Activated CD8-positive, alpha-beta memory T cell treated with anti-CD3 and anti-CD28 coated beads for 36 hours (primary cell): Measurements from ENCODE around the gene NELL2. TPM values are rescaled to one million over a fixed set of nuclear protein-coding genes. Genes with fewer than 3 reads are reported as not detected.

Experiments
- CTCF ChIA-PET: fragments of 350-600 bp; sonication (Branson Sonifier 250); formaldehyde crosslinking; loops from one replicate; lab custom pipeline; 2021; ENCODE audit warnings: antibody characterized with exemption; lab: Charles Lee
- POLR2A ChIA-PET: fragments of 350-600 bp; sonication (Branson Sonifier 250); formaldehyde crosslinking; loops from one replicate; lab custom pipeline; 2021; ENCODE audit warnings: antibody characterized with exemption; lab: Charles Lee
- total RNA-seq, 2 experiments: library from RNA; stranded (reverse); gene quantifications; one replicate each; pipeline ENCODE4 v1.2.3, GENCODE V29; 2021

The NELL2 gene
- total RNA-seq, 2 experiments from 2014 or later, result 48.3 to 50.0 TPM

DNA sequence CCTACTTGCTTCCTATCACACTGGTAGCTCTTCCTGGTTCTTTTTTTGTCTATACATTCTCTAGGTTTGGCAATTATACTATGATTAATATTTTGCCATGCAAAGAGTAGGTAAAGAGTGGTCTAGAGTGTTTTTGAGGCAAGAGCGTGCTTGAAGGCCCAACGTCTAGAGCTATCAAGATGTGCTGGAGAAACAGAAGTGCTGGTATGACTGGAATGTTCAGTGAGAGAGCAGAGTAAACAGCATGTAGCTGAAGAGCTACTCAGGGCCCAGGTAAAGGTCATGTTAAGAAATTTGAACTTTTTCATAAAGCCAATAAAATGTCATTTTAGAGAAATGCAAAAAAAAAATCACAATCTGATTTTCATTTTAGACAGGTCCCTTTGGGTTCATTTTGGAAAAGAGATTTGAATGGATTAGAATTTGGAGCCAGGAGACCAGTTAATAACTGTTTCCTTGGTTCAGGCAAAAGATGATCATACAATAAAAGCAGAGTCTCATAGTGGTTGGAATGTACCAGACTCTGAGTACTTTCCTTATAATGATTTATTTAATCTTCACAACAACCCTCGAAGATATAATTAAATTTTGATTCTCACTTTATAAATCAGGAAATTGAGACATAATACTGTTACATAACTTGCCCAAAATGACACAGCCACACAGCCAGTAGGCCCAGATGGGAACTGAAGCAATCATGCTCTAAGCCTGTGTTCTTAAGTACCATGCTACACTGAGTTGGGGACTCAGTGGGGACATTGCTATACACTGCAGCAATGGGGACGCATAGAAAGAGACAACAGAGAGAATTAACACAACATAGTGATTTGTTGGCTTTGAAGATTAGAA lies 350.1 kb downstream of the NELL2 start:
- ChIA-PET POLR2A (no interaction called here), CTCF (no interaction called here)

DNA sequence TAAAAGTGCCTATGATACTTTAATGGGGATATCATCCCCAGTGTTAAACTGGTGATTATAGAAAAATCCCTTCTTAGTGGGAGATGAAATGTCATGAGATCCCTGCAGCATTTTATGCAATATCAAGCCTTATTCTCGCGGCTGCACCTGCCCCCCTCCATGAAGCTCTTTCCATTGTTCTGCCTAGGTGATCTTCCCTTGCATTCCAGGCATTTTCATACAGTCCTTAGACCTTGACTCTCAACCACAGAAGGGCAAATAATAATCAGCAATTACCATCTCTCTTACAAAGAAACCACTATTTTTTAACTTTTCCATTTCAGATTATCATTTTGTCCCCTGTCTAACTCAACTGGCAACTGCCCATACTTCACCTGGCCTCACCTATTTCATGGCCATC lies 352.3 kb downstream of the NELL2 start:
- POLR2A ChIA-PET, result no interaction called here

DNA sequence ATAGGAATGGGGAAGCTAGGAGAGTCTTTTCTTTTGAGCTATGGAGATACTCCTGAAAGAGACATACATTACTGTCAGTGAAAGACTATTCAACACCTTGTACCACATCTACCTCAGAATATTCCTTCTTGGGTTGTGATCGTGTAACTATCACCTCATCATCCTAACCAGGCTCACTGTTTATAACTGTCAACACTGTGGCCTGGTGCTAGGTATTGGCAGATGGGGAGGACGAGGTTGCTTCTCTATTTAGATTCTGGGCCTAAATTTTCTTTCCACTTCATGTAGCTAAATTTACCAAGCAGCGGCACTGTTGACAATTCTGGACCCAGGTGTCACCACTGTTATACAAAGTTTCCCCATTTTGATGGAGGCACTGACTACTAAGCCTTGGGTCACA lies 354.4 kb downstream of the NELL2 start:
- CTCF ChIA-PET, result no interaction called here
- POLR2A ChIA-PET, result no interaction called here

More for the DNA sequence above, 352.3 kb downstream of the NELL2 start:
- CTCF ChIA-PET, result no interaction called here

DNA sequence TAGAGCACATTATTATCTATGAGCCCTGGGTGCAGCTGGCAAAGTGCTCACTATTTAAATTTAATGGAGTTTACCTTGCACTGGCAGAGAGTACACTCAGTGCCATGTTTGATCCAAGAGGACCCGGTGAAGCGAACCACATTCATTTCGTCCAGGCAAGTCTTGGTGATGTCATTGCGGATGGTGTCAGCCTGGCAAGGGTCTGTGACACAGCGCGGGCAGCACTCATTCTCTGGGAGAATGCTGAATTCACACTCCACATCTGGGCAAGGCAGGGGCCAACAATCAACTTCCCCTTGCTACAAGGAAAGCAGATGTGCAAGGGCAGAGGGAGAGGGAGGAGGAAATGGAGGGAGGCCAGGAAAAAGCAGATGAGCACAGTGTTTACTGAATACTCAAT lies 356.2 kb downstream of the NELL2 start:
- CTCF ChIA-PET, result no interaction called here

DNA sequence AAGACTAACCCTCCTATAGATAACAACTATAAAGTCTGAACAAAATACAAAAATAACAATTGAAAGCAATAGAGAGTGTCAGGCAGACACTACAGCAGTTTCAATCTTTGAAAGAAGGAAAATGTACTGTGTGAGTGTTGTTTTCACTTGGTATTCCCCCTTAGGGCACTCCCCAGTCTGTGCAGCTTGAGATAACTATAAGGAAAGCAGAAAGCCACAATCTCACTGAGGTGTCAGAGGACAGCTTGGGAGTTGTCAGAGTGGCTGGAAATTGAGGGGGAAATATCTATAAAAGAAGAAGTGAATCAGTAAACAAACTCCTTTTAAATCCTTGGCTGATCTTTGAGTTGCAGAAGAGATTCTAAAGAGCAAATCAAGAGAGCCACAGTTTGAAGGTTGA lies 364.8 kb downstream of the NELL2 start:
- CTCF ChIA-PET, result no interaction called here
- POLR2A ChIA-PET, result no interaction called here

More for the DNA sequence above, 356.2 kb downstream of the NELL2 start:
- POLR2A ChIA-PET, result no interaction called here

DNA sequence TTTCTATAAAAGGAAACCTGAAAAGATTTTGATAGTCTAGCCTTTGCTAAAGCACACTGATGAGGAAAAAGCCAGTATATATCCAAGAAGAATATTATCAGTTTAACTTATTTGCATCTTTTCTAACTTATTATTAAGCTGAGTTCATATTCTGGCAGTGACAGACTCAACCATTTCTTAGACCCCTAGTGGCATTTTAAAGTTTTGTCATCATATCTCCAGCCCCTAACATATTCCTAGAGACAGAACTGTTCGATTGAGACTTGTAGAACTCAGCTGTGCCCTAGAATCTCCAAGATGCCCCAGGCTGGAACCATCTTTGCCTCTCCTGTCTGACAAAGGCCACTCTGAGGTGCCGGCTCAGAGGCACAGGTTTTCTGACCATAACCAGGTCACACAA lies 365.6 kb downstream of the NELL2 start:
- ChIA-PET POLR2A (no interaction called here), CTCF (no interaction called here)

DNA sequence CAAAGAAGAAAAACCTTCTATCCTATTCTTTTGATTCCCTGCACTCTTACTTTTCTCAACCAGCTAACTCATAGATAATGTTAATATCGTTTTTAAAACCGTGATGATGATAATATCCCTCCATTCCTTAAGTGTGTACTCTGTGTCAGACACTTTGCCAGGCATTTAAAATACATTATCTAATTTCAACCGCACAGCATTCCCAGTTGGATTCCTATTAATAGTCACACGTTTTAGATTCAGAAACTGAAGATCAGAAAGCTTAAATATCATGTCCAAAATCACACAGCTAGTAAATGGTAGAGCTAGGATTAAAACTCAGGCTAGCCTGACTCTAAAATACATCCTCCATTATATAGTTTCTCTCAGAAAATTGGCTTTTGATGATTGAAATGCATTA lies 366.0 kb downstream of the NELL2 start:
- ChIA-PET POLR2A (no interaction called here), CTCF (no interaction called here)

DNA sequence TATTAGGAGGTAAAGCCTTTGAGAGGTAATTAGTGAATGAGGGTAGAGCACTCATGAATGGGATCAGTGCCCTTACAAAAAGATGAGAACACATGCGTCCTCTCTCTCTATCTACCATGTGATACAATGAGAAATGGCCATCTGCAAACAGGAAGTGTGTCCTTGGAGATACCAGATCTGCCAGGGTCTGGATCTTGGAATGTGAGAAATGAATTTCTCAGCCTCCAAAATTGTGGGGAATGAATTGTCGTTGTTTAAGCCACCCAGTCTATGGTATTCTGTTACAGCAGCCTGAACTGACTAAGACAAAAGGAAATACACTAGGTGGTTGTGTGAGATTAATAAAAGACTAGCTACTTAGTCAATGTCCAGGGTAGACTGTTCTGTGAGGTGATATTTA lies 366.6 kb downstream of the NELL2 start:
- ChIA-PET CTCF (no interaction called here), POLR2A (no interaction called here)

DNA sequence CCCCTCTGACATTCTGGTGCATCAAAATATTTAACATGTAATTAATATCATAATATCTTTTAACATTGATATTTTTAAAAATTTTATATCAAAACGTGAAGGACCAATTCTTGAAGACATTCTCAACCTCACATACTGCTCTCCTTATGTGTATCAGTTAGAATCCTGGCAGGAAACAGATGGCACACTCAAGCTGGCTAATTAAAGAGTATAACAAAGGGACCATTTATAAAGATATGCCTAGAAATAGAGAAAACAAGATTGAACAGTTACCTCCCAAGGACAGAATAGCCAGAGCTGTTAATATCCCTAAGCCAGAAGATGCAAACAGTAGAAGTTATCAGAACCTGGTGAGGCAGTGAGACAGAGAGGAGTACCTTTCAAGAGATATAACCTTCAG lies 368.7 kb downstream of the NELL2 start:
- POLR2A ChIA-PET, result interaction anchor here (0.6 kb wide), 1 partner anchor 699 kb away, joined by 4 read pairs; no protein-coding TSS in a partner anchor
- CTCF ChIA-PET, result interaction anchor here (1.3 kb wide), 1 partner anchor 10 kb away, joined by 3 read pairs; no protein-coding TSS in a partner anchor

DNA sequence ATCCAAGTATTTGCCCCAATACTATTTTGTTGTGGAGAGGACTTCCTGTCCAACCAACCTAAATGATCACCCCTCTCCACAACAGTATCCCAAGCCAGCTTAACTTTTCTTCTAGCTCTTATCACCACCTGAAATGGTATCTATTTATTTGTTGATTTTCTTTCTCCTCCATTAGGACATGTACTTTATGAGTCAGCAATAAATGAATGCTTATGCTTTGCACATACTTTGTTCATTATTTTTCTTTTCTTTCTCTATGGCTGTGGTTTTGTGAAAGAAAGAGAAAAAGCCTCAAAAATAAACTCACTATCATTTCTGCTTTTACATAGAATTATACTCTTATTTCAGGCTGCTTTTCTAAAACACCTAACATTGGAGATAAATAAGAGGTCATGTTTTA lies 371.3 kb downstream of the NELL2 start:
- POLR2A ChIA-PET, result no interaction called here
- CTCF ChIA-PET, result no interaction called here

DNA sequence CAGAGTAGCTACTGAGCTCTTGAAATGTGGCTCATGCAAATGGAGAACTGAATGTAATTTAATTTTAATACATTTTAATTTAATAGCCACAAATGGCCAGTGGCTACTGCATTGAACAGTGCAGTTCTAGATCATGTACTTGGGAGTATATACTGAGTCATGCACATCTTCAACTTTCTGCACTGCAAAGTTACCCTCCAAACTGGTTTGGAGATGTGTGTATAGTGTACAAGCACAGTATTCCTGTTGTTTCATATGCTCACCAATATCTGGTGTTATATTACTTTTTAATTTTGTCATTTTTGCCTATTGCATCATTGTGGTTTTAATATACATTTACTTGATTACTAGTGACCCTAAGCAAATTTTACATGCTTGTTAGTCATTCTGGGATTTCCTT lies 372.8 kb downstream of the NELL2 start:
- ChIA-PET CTCF (no interaction called here), POLR2A (no interaction called here)

DNA sequence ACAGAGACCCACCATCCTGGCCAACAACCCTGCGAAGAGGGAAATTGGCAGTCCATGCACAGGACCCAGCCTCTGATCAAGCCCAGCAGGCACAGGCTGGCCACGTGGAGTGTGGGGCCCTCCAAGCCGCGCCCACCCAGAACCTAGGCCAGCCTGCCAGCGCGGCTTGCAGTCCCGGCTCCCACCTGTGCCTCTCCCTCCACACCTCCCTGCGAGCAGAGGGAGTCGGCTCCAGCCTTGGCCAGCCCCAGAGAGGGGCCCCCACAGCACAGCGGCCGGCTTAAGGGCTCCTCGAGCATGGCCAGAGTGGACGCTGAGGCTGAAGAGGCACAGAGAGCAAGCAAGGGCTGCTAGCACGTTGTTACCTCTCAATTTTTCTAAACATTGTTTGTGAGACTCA lies 373.4 kb downstream of the NELL2 start:
- ChIA-PET CTCF (no interaction called here), POLR2A (no interaction called here)

DNA sequence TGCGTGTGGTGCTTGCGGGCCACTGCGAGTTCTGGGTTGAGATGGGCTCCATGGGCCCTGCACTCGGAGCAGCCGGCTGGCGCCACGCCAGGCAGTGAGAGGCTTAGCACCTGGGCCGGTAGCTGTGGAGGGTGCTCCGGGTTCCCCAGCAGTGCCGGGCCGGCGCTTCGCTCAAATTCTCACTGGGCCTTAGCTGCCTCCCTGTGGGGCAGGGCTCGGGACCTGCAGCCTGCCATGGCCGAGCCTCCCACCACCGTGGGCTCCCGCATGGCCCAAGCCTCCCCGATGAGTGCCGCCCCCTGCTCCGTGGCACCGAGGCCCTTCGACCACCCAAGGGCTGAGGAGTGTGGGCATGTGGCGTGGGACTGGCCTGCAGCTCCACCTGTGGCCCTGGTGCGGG lies 375.7 kb downstream of the NELL2 start:
- CTCF ChIA-PET, result no interaction called here

DNA sequence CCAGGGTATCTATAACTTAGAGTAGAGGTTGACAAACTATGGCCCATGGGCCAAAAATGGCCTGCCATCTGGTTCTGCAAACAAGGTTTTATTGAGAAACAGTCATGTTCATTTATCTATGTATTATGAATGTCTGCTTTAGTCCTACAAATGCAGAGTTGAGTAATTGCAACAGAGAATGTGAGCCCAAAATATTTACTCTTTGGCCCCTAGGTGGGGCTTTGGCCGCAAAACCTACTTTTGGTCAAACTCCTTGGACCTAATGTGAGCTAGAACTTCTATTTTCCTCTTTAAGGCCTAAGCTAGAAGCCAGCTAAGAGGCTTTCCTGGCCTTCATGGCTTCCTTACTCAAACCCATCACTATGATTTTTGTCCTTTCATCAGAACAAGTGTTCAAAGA lies 379.1 kb downstream of the NELL2 start:
- CTCF ChIA-PET, result interaction anchor here (1.1 kb wide), 1 partner anchor 11 kb away, joined by 3 read pairs; no protein-coding TSS in a partner anchor
- POLR2A ChIA-PET, result no interaction called here

More for the DNA sequence above, 375.7 kb downstream of the NELL2 start:
- POLR2A ChIA-PET, result no interaction called here

DNA sequence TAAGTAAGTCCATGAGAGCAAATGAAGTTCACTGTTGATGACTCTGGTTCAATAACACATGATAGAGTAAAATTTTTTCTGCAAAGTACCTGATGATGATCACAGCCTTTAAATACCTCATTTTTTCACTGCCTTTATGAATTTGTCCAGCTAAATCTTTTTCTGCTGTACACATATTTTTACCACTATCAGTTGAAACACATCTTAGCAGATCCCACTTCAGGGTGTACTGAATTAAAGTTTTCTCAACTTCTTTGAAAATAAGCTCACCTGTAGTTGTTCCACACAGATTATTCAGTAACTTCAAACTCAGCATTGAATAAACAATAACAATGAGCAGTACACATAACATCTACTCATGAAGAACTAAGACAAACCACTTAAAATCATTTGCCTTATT lies 385.9 kb downstream of the NELL2 start:
- POLR2A ChIA-PET, result no interaction called here
- CTCF ChIA-PET, result no interaction called here

DNA sequence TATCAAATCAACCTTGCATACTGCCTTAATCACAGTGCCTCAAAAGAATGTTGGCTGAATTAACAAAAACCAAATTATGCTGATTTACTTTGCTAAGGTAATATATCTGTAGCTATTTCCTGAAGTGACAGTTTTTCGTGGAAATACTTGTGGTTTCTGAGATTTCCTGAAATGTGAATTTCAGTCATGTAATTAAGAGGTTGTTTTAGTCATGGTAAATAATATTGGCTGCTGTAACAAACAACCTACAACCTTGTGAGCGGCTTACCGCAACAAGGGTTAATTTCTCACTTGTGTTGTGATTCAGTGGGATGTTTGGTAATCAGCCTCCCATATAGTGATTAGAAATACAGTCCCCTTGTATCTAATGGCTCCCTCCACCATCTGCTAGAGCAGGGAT lies 387.9 kb downstream of the NELL2 start:
- CTCF ChIA-PET, result no interaction called here
- POLR2A ChIA-PET, result no interaction called here

DNA sequence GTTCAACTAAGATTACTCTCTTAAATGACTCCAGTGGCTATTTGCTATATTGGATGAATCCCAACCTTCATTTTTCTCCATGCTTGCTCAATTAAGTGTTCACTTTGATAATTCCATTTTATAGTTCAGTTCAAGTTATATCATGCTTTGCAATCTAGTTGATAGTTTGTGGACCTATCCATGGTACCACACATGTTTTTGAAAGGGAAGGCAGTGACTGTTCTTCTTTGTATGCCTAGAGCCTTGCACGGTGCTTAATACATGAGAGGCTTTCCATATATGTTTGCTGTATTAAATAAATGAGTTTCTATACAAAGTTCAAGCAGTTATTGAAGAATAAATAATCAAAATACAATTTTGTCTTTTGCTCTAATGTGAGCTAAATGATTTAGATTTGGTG lies 391.3 kb downstream of the NELL2 start:
- ChIA-PET CTCF (no interaction called here), POLR2A (no interaction called here)

DNA sequence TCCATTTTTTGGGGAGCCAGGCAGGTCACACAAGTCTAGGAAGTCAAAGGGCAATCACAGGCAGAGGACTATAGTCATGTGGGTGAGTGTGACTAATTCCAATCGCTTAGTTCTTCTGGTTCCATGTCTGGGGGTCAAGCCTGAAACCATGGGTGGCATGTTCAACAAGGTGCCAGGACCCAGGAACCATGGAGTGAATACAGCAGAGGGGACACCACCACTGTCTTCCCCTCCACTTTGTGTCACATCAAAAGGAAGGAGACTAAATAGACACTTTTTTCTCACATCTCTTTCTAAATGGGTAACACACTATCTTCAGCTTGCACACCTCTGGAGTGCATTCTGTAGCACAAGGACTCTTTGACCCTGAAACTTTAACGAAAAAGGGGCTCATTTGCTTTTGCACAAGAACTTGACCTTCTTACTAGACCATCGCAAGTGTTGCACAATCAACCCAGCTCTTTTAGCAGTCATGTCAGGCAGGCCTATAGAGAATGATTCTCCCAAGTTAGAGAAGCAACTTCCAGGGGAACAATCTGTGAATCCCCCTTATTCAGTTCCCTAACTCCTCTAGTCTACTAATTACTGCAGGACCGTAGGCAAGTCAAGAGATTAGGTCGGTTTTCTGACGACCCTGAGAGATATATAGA lies 398.7 kb downstream of the NELL2 start:
- ChIA-PET POLR2A (no interaction called here), CTCF (no interaction called here)

DNA sequence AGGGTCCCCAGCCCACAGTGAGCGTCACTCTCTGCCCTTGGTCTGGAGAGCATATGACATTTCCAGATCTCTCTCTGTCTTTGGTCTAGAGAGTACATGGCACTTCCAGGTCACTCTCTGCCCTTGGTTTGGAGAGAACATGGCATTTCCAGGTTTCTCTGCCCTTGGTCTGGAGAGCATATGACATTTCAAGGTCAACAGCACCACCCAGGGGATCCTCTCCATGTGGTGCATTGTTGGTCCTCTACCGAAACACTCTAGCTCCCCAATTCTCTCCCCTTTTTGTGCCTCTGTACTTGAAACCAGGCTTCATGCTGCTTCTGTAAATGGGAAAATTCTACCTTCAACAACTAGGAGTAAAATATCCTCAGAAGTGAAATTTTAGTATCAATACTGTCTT lies 399.4 kb downstream of the NELL2 start:
- POLR2A ChIA-PET, result no interaction called here
- CTCF ChIA-PET, result no interaction called here

DNA sequence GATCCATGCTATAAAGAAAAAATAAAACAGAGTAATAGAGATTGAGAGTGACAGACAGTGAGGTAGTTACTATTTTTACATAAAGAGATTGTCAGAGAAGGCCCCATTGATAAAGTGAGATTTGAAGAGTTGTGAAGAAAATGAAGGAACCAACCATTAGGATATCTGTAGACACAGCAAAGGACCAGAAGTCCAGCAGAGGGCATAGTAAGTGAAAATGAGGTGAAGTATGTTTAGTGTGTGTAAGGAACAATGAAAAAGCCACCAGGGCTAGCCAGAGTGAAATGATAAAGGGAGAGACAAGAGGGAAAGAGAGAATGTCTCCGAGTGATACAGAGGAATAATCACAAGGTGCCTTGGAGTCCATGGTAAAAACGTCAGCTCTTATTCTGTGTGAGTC lies 411.0 kb downstream of the NELL2 start:
- CTCF ChIA-PET, result no interaction called here

DNA sequence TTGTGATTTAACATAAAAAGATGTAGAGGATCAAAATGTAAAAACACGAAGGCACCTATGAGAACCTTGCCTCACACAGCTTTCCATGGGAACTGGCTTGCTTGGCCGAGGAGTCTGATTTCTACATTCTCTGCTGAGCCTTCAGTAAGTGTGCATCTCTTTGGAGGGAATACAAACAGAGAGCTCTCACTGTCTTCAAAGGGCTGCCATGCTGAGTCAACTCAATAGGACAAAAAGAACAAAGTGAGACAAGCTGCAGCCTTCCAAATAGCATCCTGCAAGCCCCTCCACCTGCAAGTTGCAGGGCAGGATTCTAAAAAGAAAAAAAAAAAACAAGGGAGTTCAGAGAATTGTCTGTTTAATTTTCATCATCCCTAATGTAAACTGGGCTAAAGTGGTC lies 411.9 kb downstream of the NELL2 start:
- ChIA-PET CTCF (no interaction called here), POLR2A (no interaction called here)

More for the DNA sequence above, 411.0 kb downstream of the NELL2 start:
- POLR2A ChIA-PET, result no interaction called here
